IMR-90 (cell line): Measurements from ENCODE around the gene FBH1. TPM values are rescaled to one million over a fixed set of nuclear protein-coding genes. Genes with fewer than 3 reads are reported as not detected.
"Not testable (repeated sequence)": the region's sequence is repeated elsewhere in the genome, so short reads cannot be mapped to it uniquely, and the experiment has no call there.

Experiments used
- ATAC-seq: fragments of 200-7000 bp; cut with Tn5 transposase; 2 replicates; pipeline ENCODE4 v1.9.1; 2020; ENCODE audit warnings: low read depth, mild to moderate bottlenecking, moderate library complexity
- BruUV-seq: library from RNA; stranded (reverse); fragments of 400-500 nt; replicated peaks from 2 replicates; lab custom pipeline; 2021; lab: Mats Ljungman, UMichigan
- CTCF ChIA-PET: fragments of 300-600 bp; formaldehyde crosslinking; extraction: SDS; loops from one replicate; lab custom pipeline; 2021; ENCODE audit warnings: antibody characterized with exemption; lab: Yijun Ruan, JAX
- POLR2A ChIA-PET: fragments of 300-600 bp; sonication (Branson Sonifier 250); formaldehyde crosslinking; loops from one replicate; lab custom pipeline; 2022; ENCODE audit warnings: antibody characterized with exemption; ENCODE audit not compliant: unreplicated experiment; lab: Charles Lee
- DNase-seq: peaks from one replicate; pipeline ENCODE4 v3.0.0; 2013
- H2AFZ ChIP-seq: replicated peaks from 2 replicates; pipeline ENCODE3; 2013; ENCODE audit warnings: low read length, mild to moderate bottlenecking; ENCODE audit not compliant: poor library complexity
- H2AK5ac ChIP-seq: 2 replicates; pipeline ENCODE4 v1.6.1; 2013; ENCODE audit warnings: low read depth, low read length, inconsistent platforms
- H2AK9ac ChIP-seq: replicated peaks from 2 replicates; pipeline ENCODE3; 2013; ENCODE audit warnings: mild to moderate bottlenecking, low read depth, low read length, moderate library complexity; ENCODE audit not compliant: poor library complexity
- H2BK120ac ChIP-seq: 2 replicates; pipeline ENCODE4 v1.6.1; 2013; ENCODE audit warnings: low read depth, low read length, inconsistent platforms
- H2BK15ac ChIP-seq: 3 replicates; pipeline ENCODE4 v1.6.1; 2013; ENCODE audit warnings: low read depth, low read length, inconsistent platforms
- H2BK20ac ChIP-seq: 2 replicates; pipeline ENCODE4 v1.6.1; 2013; ENCODE audit warnings: low read depth, mild to moderate bottlenecking, inconsistent platforms, low read length, moderate library complexity
- H2BK5ac ChIP-seq: 2 replicates; pipeline ENCODE4 v1.6.1; 2013; ENCODE audit warnings: mild to moderate bottlenecking, low read depth, low read length, inconsistent platforms; ENCODE audit not compliant: poor library complexity, severe bottlenecking
- H3K14ac ChIP-seq: replicated peaks from 2 replicates; pipeline ENCODE4 v1.6.1; 2013; ENCODE audit warnings: low read depth, low read length, inconsistent platforms
- H3K18ac ChIP-seq: 2 replicates; pipeline ENCODE4 v1.6.1; 2013; ENCODE audit warnings: low read depth, low read length, control low read depth
- H3K23ac ChIP-seq: 2 replicates; pipeline ENCODE4 v1.6.1; 2013; ENCODE audit warnings: low read depth, low read length, inconsistent platforms
- H3K27ac ChIP-seq: 2 replicates; pipeline ENCODE4 v1.5.1; 2013; ENCODE audit warnings: mild to moderate bottlenecking, control low read depth, low read length; ENCODE audit not compliant: insufficient read depth
- H3K27me3 ChIP-seq: 2 replicates; pipeline ENCODE4 v1.6.1; 2013; ENCODE audit warnings: low read length; ENCODE audit not compliant: control insufficient read depth, insufficient read depth
- H3K36me3 ChIP-seq: 2 replicates; pipeline ENCODE4 v1.6.1; 2013; ENCODE audit warnings: low read length, mixed read lengths; ENCODE audit not compliant: control insufficient read depth, insufficient read depth
- H3K4ac ChIP-seq: 2 replicates; pipeline ENCODE4 v1.6.1; 2013; ENCODE audit warnings: low read depth, low read length, inconsistent platforms
- H3K4me1 ChIP-seq: 2 replicates; pipeline ENCODE4 v1.6.1; 2013; ENCODE audit warnings: low read length, mixed read lengths; ENCODE audit not compliant: control insufficient read depth, insufficient read depth
- H3K4me2 ChIP-seq: 2 replicates; pipeline ENCODE4 v1.6.1; 2013; ENCODE audit warnings: low read depth, mild to moderate bottlenecking, control low read depth, low read length, moderate library complexity
- H3K4me3 ChIP-seq: 2 replicates; pipeline ENCODE4 v1.5.1; 2013; ENCODE audit warnings: low read depth, mild to moderate bottlenecking, control low read depth, low read length, moderate library complexity; ENCODE audit not compliant: insufficient read depth
- H3K56ac ChIP-seq: 2 replicates; pipeline ENCODE4 v1.6.1; 2013; ENCODE audit warnings: low read length, inconsistent platforms; ENCODE audit not compliant: insufficient read depth; ENCODE audit errors: extremely low read depth
- H3K79me1 ChIP-seq, 2 experiments: 2 replicates each; pipeline ENCODE4 v1.6.1; 2013; ENCODE audit warnings: low read length in 2 of 2, inconsistent platforms in 1 of 2, low read depth in 1 of 2
- H3K9ac ChIP-seq: 2 replicates; pipeline ENCODE4 v1.6.1; 2013; ENCODE audit warnings: low read depth, low read length, control low read depth
- H3K9me1 ChIP-seq: 2 replicates; pipeline ENCODE4 v1.6.1; 2013; ENCODE audit warnings: low read length, inconsistent platforms; ENCODE audit not compliant: insufficient read depth
- H3K9me3 ChIP-seq: 2 replicates; pipeline ENCODE4 v1.6.1; 2013; ENCODE audit warnings: low read length; ENCODE audit not compliant: control insufficient read depth, insufficient read depth
- H4K20me1 ChIP-seq: 2 replicates; pipeline ENCODE4 v1.6.1; 2013; ENCODE audit warnings: low read length, inconsistent platforms; ENCODE audit not compliant: insufficient read depth
- H4K5ac ChIP-seq: 2 replicates; pipeline ENCODE4 v1.6.1; 2013; ENCODE audit warnings: mild to moderate bottlenecking, low read depth, low read length, control low read depth
- H4K8ac ChIP-seq, 2 experiments: 2 replicates each; pipeline ENCODE4 v1.6.1; 2013; ENCODE audit warnings: low read depth in 2 of 2, low read length in 2 of 2, control low read depth in 1 of 2, inconsistent platforms in 1 of 2
- H4K91ac ChIP-seq: 2 replicates; pipeline ENCODE4 v1.6.1; 2013; ENCODE audit warnings: low read depth, low read length, inconsistent platforms; ENCODE audit not compliant: insufficient read depth
- WGBS, 2 experiments: methylation state at CpG; one replicate each; pipeline versions ENCODE4 v1.1.5 to v1.1.7; 2013; ENCODE audit warnings: missing lambda C conversion rate in 2 of 2; ENCODE audit not compliant: insufficient read length in 1 of 2; ENCODE audit errors: extremely low coverage in 2 of 2; 5-methylcytosine and 5-hydroxymethylcytosine counted together
- dilution Hi-C: fragments of 300-500 bp; cut with HindIII; formaldehyde crosslinking; loops from one replicate; pipeline ENCODE4 v1.14.3; 2018; ENCODE audit warnings: low sequenced_read_pairs; ENCODE audit not compliant: unreplicated experiment
- in situ Hi-C: fragments of 300-500 bp; cut with MboI; formaldehyde crosslinking; loops from 3 replicates; pipeline ENCODE4 v1.14.3; 2019; ENCODE audit warnings: low sequenced_read_pairs, inconsistent platforms, mixed read lengths
- intact Hi-C: fragments of 100-400 bp; cut with micrococcal nuclease; formaldehyde crosslinking; loops from 2 replicates; pipeline ENCODE4 v1.10.0; 2022
- polyA plus RNA-seq, 3 experiments: library from polyadenylated mRNA; depleted of rRNA; stranded (reverse); fragments of >200 nt; gene quantifications; 2 replicates each; pipeline ENCODE4 v1.2.3, GENCODE V29; 2012; ENCODE audit warnings: low replicate concordance in 1 of 3
- total RNA-seq: library from RNA; depleted of rRNA; stranded (reverse); fragments of >200 nt; gene quantifications from 2 replicates; pipeline ENCODE4 v1.2.3, GENCODE V29; 2012

The FBH1 gene
- total and polyA plus RNA-seq, 2 of the 4 experiments (the other 2 are of a cell fraction), result 59.3 to 72.2 TPM

DNA sequence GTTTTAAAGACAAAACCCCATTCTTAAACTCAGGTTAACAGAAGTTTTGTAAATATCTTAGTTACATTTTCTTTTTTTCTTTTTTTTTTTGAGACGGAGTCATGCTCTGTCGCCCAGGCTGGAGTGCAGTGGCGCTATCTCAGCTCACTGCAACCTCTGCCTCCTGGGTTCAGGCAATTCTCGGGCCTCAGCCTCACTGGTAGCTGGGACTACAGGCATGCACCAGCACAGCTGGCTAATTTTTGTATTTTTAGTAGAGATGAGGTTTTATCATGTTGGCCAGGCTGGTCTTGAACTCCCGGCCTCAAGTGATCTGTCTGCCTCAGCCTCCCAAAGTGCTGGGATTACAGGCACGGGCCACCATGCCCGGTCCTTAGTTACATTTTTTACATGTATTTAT is 13.0 kb upstream of the FBH1 start:
- H3K56ac ChIP-seq, H4K5ac ChIP-seq, H3K4me2 ChIP-seq, H2BK15ac ChIP-seq, DNase-seq, H3K4ac ChIP-seq, H2AK9ac ChIP-seq, dilution Hi-C loops, H4K8ac ChIP-seq, H3K27me3 ChIP-seq, H4K20me1 ChIP-seq, H2BK5ac ChIP-seq, H3K18ac ChIP-seq, H3K9me1 ChIP-seq, H3K9me3 ChIP-seq, H3K27ac ChIP-seq, H3K23ac ChIP-seq, H3K79me1 ChIP-seq, H3K9ac ChIP-seq, H4K91ac ChIP-seq, ATAC-seq, intact Hi-C loops, H2BK20ac ChIP-seq, H2AFZ ChIP-seq, H2BK120ac ChIP-seq, POLR2A ChIA-PET, H3K4me1 ChIP-seq, H3K4me3 ChIP-seq, H2AK5ac ChIP-seq, H3K14ac ChIP-seq, BruUV-seq, in situ Hi-C loops: not testable (repeated sequence)
- peaks cover 30% of the 10 kb centered on the region for H3K36me3 ChIP-seq
- CTCF ChIA-PET, result interaction anchor here (1.1 kb wide), 1 partner anchor 8 kb away, joined by 4 read pairs; no protein-coding TSS in a partner anchor
- WGBS, 2 experiments, result 100% methylated on average over 4 of the region's 7 CpGs; no CpG with 5 or more reads in 1 of the 2 experiments
